SU-DHL-6 (cell line): ENCODE results near the gene MPEG1.

ENCODE experiments used
- H2AFZ ChIP-seq: fragments of 200-600 bp; sonication (generic); 2 replicates; pipeline ENCODE4 v1.6.1; 2014; ENCODE audit warnings: low read depth, mild to moderate bottlenecking, moderate library complexity, mixed read lengths, antibody characterized with exemption, low read length; ENCODE audit not compliant: severe bottlenecking
- H3F3A ChIP-seq: fragments of 200-600 bp; shearing (Covaris generic); 2 replicates; pipeline ENCODE4 v1.6.0; 2016; ENCODE audit warnings: antibody characterized with exemption, mild to moderate bottlenecking; ENCODE audit not compliant: insufficient read depth
- H3K27ac ChIP-seq: fragments of 200-600 bp; sonication (generic); 2 replicates; pipeline ENCODE4 v1.5.1; 2016; ENCODE audit warnings: low read depth, mild to moderate bottlenecking, low read length, moderate library complexity, mixed read lengths
- H3K27me3 ChIP-seq: fragments of 200-600 bp; sonication (generic), shearing (Covaris generic); 2 replicates; pipeline ENCODE4 v1.6.0; 2014; ENCODE audit warnings: mild to moderate bottlenecking, low read length
- H3K36me3 ChIP-seq: fragments of 200-600 bp; sonication (generic); 2 replicates; pipeline ENCODE4 v1.6.1; 2014; ENCODE audit warnings: mild to moderate bottlenecking, low read length, mixed read lengths
- H3K4me2 ChIP-seq: fragments of 300-600, 200-600 bp; shearing (Covaris generic), sonication (generic); 2 replicates; pipeline ENCODE4 v1.6.0; 2014; ENCODE audit warnings: low read length, low read depth, mild to moderate bottlenecking; ENCODE audit not compliant: poor library complexity, severe bottlenecking
- H3K4me3 ChIP-seq: fragments of 200-600 bp; sonication (generic); 2 replicates; pipeline ENCODE4 v1.5.1; 2014; ENCODE audit warnings: antibody characterized with exemption, low read length, mild to moderate bottlenecking, mixed read lengths; ENCODE audit not compliant: insufficient read depth, poor library complexity, severe bottlenecking
- H3K79me2 ChIP-seq: fragments of 200-600 bp; sonication (generic); 2 replicates; pipeline ENCODE4 v1.6.1; 2014; ENCODE audit warnings: mild to moderate bottlenecking, low read length, moderate library complexity; ENCODE audit not compliant: insufficient read depth
- H3K9ac ChIP-seq: fragments of 200-600 bp; sonication (generic); 2 replicates; pipeline ENCODE4 v1.7.0; 2014; ENCODE audit warnings: mild to moderate bottlenecking, low read length
- H3K9me2 ChIP-seq: fragments of 200-600 bp; sonication (generic); replicated peaks from 2 replicates; pipeline ENCODE4 v1.6.1; 2014; ENCODE audit warnings: low read length; ENCODE audit not compliant: insufficient read depth
- H3K9me3 ChIP-seq: fragments of 200-600 bp; sonication (generic); 2 replicates; pipeline ENCODE4 v1.6.1; 2014; ENCODE audit warnings: low read length, mixed read lengths; ENCODE audit not compliant: insufficient read depth
- H4K20me1 ChIP-seq: fragments of 200-600 bp; sonication (generic); 2 replicates; pipeline ENCODE4 v1.6.1; 2014; ENCODE audit warnings: low read depth, mild to moderate bottlenecking, antibody characterized with exemption, low read length, moderate library complexity, mixed read lengths
- EZH2phosphoT487 ChIP-seq: fragments of 200-600 bp; sonication (generic), shearing (Covaris generic); conservative IDR thresholded peaks from 2 replicates; pipeline ENCODE4 v1.6.1; 2018; ENCODE audit warnings: mild to moderate bottlenecking, antibody characterized with exemption, low read length, moderate library complexity, mixed read lengths
- TF ChIP-seq, protein P1 (sequence below): fragments of 200-600 bp; sonication (generic); IDR thresholded peaks from one replicate; pipeline ENCODE4 v1.5.1; 2017; ENCODE audit warnings: antibody characterized with exemption, mild to moderate bottlenecking, low read length, moderate library complexity; ENCODE audit not compliant: insufficient read depth, poor library complexity, severe bottlenecking

MPEG1 gene

DNA sequence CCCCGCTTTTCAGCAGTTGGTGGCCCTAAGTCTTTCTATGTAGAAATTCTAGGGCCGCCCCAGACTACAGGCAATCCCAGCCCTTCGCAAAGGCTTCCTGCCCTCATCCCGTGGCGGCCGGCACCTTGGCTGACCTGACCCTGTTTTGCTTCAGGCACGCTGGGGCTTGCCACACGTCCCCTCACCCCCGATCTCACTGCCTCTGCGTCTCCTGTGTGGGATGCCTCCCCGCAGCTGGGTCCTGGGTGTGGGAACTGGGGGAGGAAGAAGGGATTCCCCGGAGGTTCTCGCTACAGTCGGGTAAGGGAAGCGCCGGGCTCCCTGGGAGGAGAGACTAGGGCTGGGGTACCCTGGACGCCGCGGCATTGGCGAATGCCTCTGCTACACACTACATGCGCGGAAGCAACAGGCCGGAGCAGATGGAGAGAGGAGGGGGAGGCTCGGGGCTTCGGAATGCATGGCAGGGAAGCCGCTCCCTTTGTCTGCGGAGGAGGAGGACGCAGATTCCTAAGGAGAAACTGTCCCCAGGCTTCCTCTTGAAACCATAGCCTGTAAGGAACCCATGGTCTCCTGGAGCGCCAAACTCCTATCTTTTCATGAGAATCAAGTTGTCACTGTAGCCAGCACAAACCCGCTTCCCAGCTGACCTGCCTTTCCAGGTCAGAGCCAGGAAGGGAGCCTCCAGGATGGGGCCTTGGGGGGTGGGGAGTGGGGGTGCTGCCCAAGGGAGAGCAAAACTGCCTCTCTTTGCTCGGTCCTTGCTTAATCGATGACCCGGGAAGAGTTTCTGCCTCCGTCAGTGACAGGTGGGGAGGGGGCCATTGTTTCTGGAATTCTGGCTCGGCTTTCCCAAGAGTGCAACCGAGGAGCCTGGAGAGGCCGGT lies 39.4 kb downstream of the MPEG1 start:
- 0 out of 2 replicates have a peak, but pooled peaks cover 4% of the 10 kb centered on the region for H3K9me3 ChIP-seq
- no peak overlapping the region for H2AFZ ChIP-seq
- no peaks in the 10 kb centered on the region; the same call in 1 of the 2 replicates for H4K20me1 ChIP-seq
- H3K9ac ChIP-seq, result peak overlapping the region; percentile 79
- no peaks in the 10 kb centered on the region for H3K9me2 ChIP-seq
- H3K79me2 ChIP-seq, result no peaks in the 10 kb centered on the region
- peak overlapping the region; percentile 98 for H3K4me3 ChIP-seq
- TF ChIP-seq, protein P1, sequence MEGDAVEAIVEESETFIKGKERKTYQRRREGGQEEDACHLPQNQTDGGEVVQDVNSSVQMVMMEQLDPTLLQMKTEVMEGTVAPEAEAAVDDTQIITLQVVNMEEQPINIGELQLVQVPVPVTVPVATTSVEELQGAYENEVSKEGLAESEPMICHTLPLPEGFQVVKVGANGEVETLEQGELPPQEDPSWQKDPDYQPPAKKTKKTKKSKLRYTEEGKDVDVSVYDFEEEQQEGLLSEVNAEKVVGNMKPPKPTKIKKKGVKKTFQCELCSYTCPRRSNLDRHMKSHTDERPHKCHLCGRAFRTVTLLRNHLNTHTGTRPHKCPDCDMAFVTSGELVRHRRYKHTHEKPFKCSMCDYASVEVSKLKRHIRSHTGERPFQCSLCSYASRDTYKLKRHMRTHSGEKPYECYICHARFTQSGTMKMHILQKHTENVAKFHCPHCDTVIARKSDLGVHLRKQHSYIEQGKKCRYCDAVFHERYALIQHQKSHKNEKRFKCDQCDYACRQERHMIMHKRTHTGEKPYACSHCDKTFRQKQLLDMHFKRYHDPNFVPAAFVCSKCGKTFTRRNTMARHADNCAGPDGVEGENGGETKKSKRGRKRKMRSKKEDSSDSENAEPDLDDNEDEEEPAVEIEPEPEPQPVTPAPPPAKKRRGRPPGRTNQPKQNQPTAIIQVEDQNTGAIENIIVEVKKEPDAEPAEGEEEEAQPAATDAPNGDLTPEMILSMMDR, result no peak
- no peak for TF ChIP-seq EZH2phosphoT487
- H3K27me3 ChIP-seq, result no peaks in the 10 kb centered on the region
- H3K27ac ChIP-seq, result no peak overlapping the region
- H3F3A ChIP-seq, result no peaks in the 10 kb centered on the region
- H3K36me3 ChIP-seq, result no peaks in the 10 kb centered on the region
- peak overlapping the region; percentile 98 for H3K4me2 ChIP-seq

DNA sequence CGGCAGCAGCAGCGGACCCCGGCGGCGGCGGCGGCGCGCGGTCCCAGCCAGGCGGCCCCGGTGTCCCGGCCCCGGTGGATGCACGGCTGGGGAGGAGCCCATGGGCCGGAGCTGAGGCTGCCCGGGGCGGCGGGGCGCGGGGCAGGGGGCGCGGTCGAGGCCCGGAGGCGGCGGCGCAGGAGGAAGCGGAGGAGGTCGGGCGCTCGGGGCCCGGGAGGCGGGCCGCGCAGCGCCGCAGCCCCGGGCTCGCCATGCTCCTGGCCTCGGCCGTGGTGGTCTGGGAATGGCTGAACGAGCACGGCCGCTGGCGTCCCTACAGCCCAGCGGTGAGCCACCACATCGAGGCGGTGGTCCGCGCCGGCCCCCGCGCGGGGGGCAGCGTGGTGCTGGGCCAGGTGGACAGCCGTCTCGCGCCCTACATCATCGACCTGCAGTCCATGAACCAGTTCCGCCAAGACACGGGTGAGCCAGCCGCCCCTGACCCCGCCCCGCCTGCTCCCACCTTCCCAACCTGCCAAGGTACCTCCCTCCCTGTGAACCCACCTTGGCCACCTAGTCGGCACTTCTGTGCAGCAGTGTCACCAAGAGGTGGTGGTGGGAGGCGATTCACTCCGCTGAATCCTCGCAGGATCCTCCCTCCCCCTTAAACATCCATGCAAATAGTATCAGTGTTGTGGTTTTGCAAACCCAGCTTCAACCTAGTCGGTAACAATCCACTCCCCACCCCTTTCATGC lies 40.2 kb downstream of the MPEG1 start:
- Histone ChIP-seq H3K27me3 (no peaks in the 10 kb centered on the region), H2AFZ (peak overlapping the region; percentile 29), H3K36me3 (no peaks in the 10 kb centered on the region), H3K9me2 (no peaks in the 10 kb centered on the region), H3K4me3 (peak overlapping the region; percentile 98), H4K20me1 (no peaks in the 10 kb centered on the region; the same call in 1 of the 2 replicates), H3K79me2 (no peaks in the 10 kb centered on the region), H3K9ac (peak overlapping the region; percentile 79), H3F3A (no peaks in the 10 kb centered on the region), H3K9me3 (no peaks in the 10 kb centered on the region), H3K4me2 (peak overlapping the region; percentile 98), H3K27ac (peak overlapping the region; percentile 69)
- TF ChIP-seq EZH2phosphoT487, result no peak
- TF ChIP-seq, protein P1, result no peak

DNA sequence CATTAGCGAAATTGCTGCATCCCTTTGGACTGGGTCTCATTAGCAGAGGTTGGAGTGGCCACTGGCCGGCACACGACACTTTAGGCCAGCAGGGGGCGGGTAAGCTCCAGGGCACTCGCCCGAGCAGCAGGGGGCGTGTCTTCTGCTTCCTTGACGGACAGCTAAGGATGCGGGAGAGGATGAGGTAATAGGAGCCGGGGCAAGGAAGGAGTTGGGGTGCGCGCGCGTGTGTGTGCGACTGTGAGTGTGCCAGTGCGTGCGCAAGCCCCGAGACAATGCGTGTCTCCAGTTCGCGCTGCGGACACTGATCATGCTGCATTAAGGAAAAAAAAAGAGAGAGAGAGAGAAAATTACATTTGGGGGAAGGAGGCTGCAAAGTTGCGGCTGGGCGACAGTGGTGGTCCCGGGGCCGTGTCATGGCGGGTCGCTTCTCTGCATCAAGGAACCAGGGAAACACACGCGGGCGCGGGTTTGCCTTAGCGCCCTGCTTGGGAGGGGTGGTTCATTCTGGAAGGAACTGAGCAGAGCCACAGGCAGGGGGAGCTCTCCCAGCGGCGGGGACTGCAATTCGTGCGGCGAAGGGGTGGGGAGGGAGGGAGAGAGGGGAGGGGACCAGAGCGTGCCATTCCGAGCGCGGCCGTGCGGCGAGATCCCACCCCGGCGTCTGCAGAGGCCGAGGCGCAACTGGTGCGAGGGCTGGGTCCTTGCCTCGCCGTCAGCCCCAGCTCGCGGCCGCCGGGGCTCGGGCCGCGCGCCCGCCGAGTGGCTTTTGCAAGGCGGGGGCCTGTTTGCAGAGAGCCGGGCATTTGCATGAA lies 41.0 kb downstream of the MPEG1 start, which contains the start of gene DTX4:
Gene DTX4 (plus strand): TSS at position 625 of the 815 bp plus-strand sequence. CDS start 464 bp downstream, outside the sequence.
- H4K20me1 ChIP-seq, result no peaks in the 10 kb centered on the region; the same call in 1 of the 2 replicates
- H3K27ac ChIP-seq, result peak within 1 kb of the TSS; percentile 69
- H3K36me3 ChIP-seq, result no peaks in the 10 kb centered on the region
- peak within 1 kb of the TSS; percentile 95 for H2AFZ ChIP-seq
- TF ChIP-seq, protein P1, result peak; percentile 73
- TF ChIP-seq EZH2phosphoT487, result no peak
- peak within 1 kb of the TSS; percentile 98 for H3K4me3 ChIP-seq
- H3K9ac ChIP-seq, result peak within 1 kb of the TSS; percentile 79
- H3K9me3 ChIP-seq, result no peaks in the 10 kb centered on the region
- no peaks in the 10 kb centered on the region for H3K27me3 ChIP-seq
- H3F3A ChIP-seq, result no peaks in the 10 kb centered on the region
- H3K4me2 ChIP-seq, result peak within 1 kb of the TSS; percentile 98
- H3K9me2 ChIP-seq, result no peaks in the 10 kb centered on the region
- H3K79me2 ChIP-seq, result no peaks in the 10 kb centered on the region
